ENCODE data around the gene CHRM4.

The CHRM4 gene

DNA sequence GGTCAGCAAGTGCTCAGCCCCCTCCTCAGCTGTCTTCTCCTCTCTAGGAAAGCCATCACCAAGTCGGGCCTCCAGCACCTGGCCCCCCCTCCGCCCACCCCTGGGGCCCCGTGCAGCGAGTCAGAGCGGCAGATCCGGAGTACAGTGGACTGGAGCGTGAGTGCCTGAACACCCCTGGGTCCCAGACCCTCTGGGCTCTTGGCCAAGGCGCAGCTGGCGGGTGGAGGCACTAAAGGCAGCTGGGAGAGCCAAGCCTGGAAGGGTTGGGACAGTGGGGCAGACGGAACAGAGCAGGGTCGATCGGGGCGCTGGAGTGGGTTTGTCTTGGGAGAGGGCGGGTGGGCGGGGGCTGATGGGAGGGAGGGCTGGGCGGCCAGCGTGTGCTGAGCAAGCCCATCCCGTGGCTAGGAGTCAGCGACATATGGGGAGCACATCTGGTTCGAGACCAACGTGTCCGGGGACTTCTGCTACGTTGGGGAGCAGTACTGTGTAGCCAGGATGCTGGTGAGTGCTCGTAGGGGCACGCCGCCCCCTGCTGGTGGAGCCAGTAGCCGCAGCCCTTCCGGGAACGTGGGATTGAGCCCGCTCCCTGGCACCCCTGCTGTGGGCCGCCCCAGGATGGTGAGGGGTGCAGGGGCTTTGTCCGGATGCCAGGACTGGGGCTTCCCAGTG, 24.2 kb downstream of the CHRM4 start:
- DNase-seq, result peak; percentile 53 to 69 (median 64)

- DNase-seq, result no peak
These were observed 24.9 kb downstream of the CHRM4 start for GRCh38 chr11:46366661-46367161.

- no peak for DNase-seq
These were observed 25.3 kb downstream of the CHRM4 start for GRCh38 chr11:46366260-46366659.

DNA sequence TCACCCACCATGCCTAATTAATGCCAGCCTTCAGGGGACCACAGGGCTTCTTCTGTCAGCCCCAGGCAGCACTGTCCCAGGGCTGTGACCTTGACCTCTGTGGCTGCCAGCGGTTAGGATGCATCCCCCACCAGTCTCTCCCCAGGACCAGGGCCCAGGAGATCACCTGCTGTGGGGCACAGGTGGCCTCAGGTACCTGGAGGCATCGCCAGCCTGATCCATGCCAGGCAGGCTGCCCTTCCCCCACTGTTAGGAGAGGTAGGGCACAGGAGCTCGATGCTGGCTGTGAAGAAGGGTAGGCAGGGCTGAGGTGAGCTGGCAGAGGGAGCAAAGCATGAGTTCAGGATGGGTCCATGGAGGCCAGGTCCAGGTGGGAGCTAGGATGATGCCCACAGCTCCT, 26.8 kb downstream of the CHRM4 start:
- no peak for DNase-seq

- no peak for DNase-seq
These were observed 27.5 kb downstream of the CHRM4 start for GRCh38 chr11:46364056-46364455.

- DNase-seq, result no peak
These were observed 28.0 kb downstream of the CHRM4 start for GRCh38 chr11:46363455-46364005.

- no peak for DNase-seq
These were observed 28.6 kb downstream of the CHRM4 start for GRCh38 chr11:46363031-46363407.

DNA sequence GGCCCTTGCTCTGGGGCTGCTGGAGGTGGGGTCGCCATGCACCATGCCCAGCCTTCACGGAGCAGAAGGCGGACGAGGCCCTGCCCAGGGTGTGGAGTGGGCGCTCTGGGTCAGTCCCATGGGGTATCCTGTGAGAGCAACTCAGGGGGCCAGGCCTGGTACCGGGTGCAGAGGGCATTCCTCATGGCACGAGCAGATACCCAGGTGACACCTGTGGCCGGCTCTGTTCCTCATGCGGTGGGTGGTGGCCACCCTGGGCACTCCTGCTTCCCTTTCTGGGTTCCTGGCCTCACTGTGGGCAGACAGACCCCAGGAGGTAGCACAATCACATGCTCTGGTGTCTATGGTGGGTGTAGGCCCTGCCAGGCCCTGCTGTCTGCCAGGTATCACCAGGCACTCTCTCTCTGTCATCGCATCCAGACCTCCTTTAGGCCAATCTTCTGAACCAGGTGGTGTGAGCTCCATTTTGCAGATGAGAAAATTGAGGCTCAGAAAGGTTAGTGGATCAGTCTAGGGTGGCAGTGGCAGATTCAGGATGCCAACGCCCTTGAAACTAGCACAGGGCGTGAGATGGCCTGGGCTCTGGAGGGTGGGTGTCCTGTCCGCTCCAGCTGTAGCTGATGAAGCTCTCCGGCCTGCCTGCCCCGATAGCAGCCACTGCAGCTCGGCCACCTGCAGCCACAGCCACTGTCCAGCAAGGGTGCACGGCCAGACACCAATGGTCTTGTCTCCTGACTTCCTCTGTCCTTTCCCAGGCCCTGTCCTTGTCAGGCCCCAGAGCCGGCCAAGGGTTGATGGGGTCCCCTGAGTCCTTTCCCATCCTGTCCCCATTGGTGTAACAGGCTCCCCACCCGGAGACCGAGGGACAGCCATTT, 29.2 kb downstream of the CHRM4 start:
- DNase-seq, result no peak

- peak in 4 of 5 experiments; percentile 44 to 89 (median 47) for DNase-seq
These were observed 30.1 kb downstream of the CHRM4 start for GRCh38 chr11:46361283-46362155.

GRCh38 chr11:46360878-46361277, 30.7 kb downstream of the CHRM4 start:
- no peak for DNase-seq

- no peak for DNase-seq
These were observed 31.6 kb downstream of the CHRM4 start for GRCh38 chr11:46359953-46360352.

DNA sequence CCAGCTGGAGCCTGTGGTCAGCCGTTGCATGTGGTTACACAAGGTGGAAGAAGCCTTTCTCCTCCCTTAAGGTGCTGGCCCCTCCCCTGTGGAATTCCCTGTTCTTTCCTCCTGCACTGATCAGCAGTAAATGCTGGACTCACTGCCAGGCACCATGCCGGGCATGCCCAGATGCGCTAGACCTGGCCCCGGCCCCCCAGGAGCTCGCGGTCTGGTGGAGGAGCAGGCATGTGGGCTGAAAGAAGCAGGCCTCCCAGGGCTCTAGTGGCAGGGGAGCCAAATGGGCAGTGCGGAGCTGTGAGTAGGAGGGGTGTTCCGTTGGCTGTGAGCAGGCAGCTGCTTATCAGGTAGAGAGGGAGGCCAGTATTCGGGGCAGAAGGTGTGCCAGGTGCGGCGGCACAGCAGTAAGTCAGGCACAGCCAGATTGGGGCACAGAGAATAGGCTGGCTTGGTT, 34.1 kb downstream of the CHRM4 start:
- no peak for DNase-seq

- no peak for DNase-seq
These were observed 34.6 kb downstream of the CHRM4 start for GRCh38 chr11:46356924-46357482.

DNA sequence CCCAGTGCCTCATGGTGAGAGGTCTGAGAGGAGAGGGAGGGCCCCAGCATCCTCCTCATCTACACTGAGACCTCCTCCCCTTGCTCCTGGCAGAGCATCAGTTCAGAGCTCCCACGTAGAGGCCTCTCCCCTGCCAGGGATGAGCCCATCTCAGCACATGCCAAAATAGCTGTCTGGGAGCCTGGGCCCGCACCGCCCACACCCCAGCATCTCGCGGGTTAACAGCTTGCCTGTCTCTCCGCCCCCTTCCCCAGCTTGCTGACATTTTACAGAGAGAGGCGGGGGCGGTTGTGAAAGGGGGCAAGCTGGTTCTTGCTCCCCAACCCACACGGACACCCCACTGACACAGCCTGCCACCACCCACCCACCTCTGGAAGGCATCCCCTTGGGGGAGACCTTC, 37.9 kb downstream of the CHRM4 start:
- DNase-seq, result no peak

- peak; percentile 62 to 89 (median 72) for DNase-seq
These were observed 39.3 kb downstream of the CHRM4 start for GRCh38 chr11:46352063-46352841.

DNA sequence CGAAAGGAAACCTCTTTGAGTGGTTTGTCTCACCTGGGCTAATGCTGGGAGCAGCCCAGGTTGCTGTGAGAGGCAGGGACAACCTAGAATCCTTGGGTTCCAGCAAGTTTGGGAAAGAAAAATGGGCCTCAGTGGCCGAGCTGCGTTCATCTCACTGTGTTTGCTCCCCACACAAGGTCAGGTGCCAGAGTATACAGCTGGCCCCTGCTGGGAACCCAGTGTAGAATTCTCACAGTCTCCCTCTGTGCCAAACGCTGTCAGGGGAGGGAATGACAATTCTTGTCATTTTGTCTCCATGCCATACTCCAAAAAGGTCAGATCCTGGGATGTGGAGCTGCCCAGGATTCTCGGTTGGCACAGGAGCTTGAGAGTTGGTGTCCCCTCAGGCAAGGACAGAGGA, 40.0 kb downstream of the CHRM4 start:
- DNase-seq, result no peak

DNA sequence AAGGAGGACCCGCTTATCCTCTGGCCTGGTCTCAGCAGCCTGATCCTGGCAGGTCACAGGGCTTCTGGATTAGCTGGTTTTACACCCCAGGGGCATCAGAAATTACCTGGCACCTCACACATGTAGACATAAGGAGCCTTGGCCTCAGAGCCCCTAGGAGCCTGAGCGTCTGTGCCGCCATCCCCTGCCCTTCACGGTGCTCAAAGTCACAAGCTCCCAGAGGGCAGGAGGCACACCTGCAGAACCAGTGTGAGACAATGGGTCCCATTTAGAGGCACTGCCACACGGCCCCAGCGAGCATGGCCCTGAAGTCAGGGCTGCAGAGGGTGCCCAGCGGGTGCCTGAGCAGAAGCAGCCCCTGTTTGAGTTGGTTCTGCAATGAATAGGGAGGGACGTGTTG, 40.4 kb downstream of the CHRM4 start:
- DNase-seq, result no peak

GRCh38 chr11:46350695-46351094, 40.9 kb downstream of the CHRM4 start:
- DNase-seq, result no peak

DNA sequence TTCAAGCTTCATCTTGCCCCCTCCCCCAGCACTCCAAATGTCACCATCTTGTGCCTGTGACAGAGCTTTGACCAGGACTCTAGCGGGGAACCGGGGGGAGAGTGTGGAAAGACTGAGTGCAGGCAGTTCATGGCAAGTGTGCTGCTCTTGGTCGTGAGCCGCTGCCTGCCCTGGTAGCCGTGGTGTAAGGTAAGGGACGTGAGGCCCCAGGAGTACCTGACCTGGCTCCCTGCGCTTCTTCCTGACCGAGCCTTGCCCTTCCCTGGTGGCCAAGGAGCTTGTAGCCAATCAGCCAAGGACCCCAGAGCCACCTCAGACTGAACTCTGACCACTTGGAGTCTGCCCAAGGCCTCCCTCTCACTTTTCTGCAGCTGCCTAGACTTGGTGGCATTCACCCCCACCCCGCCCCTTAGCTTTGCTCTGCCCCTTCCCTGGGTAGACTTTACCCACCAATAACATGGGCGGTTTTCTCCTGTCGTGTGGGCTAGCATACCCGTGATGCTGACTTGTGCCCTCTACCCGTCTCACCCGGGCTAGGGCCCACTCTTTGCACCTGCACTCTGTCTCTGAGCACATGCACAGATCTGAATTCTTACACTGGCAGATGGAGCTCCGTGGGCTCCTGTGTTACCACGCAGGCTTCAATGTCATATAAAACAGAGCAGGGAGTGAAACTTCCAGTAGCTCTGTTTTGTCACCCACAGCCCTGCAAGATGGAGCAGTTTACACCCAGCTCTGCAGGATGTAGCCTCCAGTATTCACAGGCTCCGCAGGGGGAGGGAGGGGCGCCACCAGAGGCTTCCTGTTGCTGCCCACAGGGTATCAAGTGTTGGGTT, 42.8 kb downstream of the CHRM4 start:
- peak in 3 of 5 experiments; percentile 32 to 90 (median 75) for DNase-seq

DNA sequence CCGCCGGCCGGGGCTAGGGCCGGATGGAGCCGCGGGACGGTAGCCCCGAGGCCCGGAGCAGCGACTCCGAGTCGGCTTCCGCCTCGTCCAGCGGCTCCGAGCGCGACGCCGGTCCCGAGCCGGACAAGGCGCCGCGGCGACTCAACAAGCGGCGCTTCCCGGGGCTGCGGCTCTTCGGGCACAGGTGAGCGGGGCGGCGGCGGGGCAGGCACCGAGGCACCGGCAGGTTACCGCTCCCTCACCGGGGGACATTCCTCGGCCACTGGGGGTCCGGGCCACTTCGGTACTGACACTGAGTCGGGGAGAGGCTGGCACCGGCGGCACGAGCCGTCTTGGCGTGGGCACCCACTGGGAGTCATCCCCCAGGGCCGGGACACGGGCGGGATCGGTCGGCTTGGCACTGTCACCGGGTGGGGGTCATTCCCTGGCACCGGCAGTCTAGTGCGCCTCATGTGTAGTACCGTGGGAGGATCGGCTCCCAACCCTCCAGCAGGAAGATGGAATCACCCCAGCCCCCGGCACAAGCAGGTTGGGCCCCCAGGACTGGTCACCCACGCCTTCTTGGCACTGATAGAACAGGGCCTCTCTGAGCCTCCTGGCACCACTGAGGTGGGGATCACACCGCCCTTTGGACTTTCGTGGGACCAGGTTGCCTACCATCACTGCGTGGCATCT, 43.8 kb downstream of the CHRM4 start:
- no peak for DNase-seq

Data from T-helper 2 cell (primary cell).